ENCODE results near the gene SANBR.
"Not testable (repeated sequence)": the region's sequence is repeated elsewhere in the genome, so short reads cannot be mapped to it uniquely, and the experiment has no call there.

SANBR gene

GRCh38 chr2:61034592-61034991 lies 31.1 kb upstream of the SANBR start:
- not testable (repeated sequence) for H3K4me3 ChIP-seq (ENCODE audit: low read length); H3K9me3 ChIP-seq (ENCODE audit: control insufficient read depth, low read length); H3K27me3 ChIP-seq (replicated peaks; ENCODE audit: control insufficient read depth, insufficient read depth, low read length); H3K4me1 ChIP-seq (ENCODE audit: control insufficient read depth, insufficient read depth, low read length); H3K9ac ChIP-seq (ENCODE audit: low read length); DNase-seq (ENCODE audit: low read depth)
- peaks cover 40% of the 10 kb centered on the region for H3K36me3 ChIP-seq (ENCODE audit: control insufficient read depth, insufficient read depth, low read length, severe bottlenecking)

GRCh38 chr2:61036643-61037042 lies 29.0 kb upstream of the SANBR start:
- not testable (repeated sequence) for H3K9me3 ChIP-seq (ENCODE audit: control insufficient read depth, low read length); H3K27me3 ChIP-seq (replicated peaks; ENCODE audit: control insufficient read depth, insufficient read depth, low read length); DNase-seq (ENCODE audit: low read depth); H3K9ac ChIP-seq (ENCODE audit: low read length); H3K4me1 ChIP-seq (ENCODE audit: control insufficient read depth, insufficient read depth, low read length); H3K4me3 ChIP-seq (ENCODE audit: low read length)
- H3K36me3 ChIP-seq (ENCODE audit: control insufficient read depth, insufficient read depth, low read length, severe bottlenecking) = peaks cover 34% of the 10 kb centered on the region

DNA sequence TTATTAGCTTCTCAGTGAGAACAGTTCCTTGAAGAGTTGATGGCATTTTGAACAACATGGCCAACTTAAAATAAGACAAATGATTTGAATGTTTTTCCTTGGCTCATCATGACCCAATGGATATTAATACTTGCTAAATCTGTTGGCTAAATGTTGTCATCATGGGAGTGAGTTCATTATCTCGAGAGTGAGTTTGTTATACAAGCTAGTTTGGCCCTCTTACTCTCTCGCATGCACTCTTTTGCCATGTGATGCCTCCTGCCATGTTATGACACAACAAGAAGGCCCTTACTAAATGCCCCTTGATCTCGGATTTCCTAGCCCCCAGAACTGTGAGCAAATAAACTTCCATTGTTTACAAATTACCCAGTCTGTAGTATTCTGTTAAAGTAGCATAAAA lies 22.9 kb upstream of the SANBR start:
- Histone ChIP-seq H3K36me3 (ENCODE audit: control insufficient read depth, insufficient read depth, low read length, severe bottlenecking) (peaks cover 7% of the 10 kb centered on the region), H3K27me3 (replicated peaks; ENCODE audit: control insufficient read depth, insufficient read depth, low read length) (no peaks in the 10 kb centered on the region), H3K4me1 (ENCODE audit: control insufficient read depth, insufficient read depth, low read length) (peaks cover 16% of the 10 kb centered on the region), H3K4me3 (ENCODE audit: low read length) (no peak overlapping the region), H3K9ac (ENCODE audit: low read length) (no peak overlapping the region), H3K9me3 (ENCODE audit: control insufficient read depth, low read length) (no peaks in the 10 kb centered on the region)
- no peak for DNase-seq (ENCODE audit: low read depth)

DNA sequence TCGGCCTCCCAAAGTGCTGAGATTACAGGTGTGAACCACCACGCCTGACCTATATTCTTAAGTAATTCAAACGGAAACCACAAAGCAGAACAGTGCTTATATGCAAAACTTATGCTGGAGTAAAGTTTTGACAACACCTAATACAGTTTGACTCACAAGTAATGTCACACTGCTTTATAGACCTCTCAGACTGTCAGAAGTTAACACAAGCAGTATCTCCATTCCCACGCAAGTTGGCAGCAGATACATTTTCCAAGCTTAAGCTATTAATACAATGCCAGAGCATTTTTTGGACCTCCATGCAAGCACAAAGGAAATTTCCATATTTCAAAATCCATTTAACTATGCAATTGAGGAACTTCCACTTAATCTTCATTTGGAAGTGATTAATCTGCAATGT lies 21.0 kb upstream of the SANBR start:
- H3K36me3 ChIP-seq (ENCODE audit: control insufficient read depth, insufficient read depth, low read length, severe bottlenecking) = peaks cover 23% of the 10 kb centered on the region
- peaks cover 16% of the 10 kb centered on the region for H3K4me1 ChIP-seq (ENCODE audit: control insufficient read depth, insufficient read depth, low read length)
- no peak overlapping the region for H3K4me3 ChIP-seq (ENCODE audit: low read length)
- no peak for DNase-seq (ENCODE audit: low read depth)
- no peaks in the 10 kb centered on the region for H3K27me3 ChIP-seq (replicated peaks; ENCODE audit: control insufficient read depth, insufficient read depth, low read length)
- no peaks in the 10 kb centered on the region for H3K9me3 ChIP-seq (ENCODE audit: control insufficient read depth, low read length)
- H3K9ac ChIP-seq (ENCODE audit: low read length) = no peak overlapping the region

- DNase-seq (ENCODE audit: low read depth) = no peak
- H3K9me3 ChIP-seq (ENCODE audit: control insufficient read depth, low read length) = no peaks in the 10 kb centered on the region
- H3K4me3 ChIP-seq (ENCODE audit: low read length) = no peak overlapping the region
- H3K36me3 ChIP-seq (ENCODE audit: control insufficient read depth, insufficient read depth, low read length, severe bottlenecking) = peaks cover 28% of the 10 kb centered on the region
- no peak overlapping the region for H3K9ac ChIP-seq (ENCODE audit: low read length)
- no peaks in the 10 kb centered on the region for H3K27me3 ChIP-seq (replicated peaks; ENCODE audit: control insufficient read depth, insufficient read depth, low read length)
- H3K4me1 ChIP-seq (ENCODE audit: control insufficient read depth, insufficient read depth, low read length) = peaks cover 16% of the 10 kb centered on the region
These were observed 20.4 kb upstream of the SANBR start for GRCh38 chr2:61045226-61045625.

DNA sequence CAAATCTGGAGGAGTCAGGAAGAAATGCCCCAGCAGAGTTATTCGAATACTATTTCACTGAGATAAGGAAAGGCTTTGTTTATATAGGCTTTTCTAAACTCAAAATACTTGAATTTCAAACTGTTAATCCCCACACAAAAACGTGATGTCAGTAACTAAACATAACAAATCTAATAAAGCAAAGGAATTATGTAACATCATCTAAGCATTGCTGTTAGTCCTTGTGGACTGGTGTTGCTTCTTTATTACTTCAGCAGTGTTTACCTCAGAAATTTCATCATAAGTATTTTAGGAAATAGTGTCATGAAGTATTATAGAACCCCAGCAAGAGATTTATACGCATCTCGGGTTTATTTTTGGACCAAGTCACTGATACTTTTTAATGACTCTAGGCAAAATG lies 19.7 kb upstream of the SANBR start:
- H3K36me3 ChIP-seq (ENCODE audit: control insufficient read depth, insufficient read depth, low read length, severe bottlenecking) = peaks cover 34% of the 10 kb centered on the region
- H3K4me3 ChIP-seq (ENCODE audit: low read length) = no peak overlapping the region
- peak; percentile 31 for DNase-seq (ENCODE audit: low read depth)
- H3K4me1 ChIP-seq (ENCODE audit: control insufficient read depth, insufficient read depth, low read length) = peaks cover 16% of the 10 kb centered on the region
- no peaks in the 10 kb centered on the region for H3K9me3 ChIP-seq (ENCODE audit: control insufficient read depth, low read length)
- H3K27me3 ChIP-seq (replicated peaks; ENCODE audit: control insufficient read depth, insufficient read depth, low read length) = no peaks in the 10 kb centered on the region
- H3K9ac ChIP-seq (ENCODE audit: low read length) = no peak overlapping the region

DNA sequence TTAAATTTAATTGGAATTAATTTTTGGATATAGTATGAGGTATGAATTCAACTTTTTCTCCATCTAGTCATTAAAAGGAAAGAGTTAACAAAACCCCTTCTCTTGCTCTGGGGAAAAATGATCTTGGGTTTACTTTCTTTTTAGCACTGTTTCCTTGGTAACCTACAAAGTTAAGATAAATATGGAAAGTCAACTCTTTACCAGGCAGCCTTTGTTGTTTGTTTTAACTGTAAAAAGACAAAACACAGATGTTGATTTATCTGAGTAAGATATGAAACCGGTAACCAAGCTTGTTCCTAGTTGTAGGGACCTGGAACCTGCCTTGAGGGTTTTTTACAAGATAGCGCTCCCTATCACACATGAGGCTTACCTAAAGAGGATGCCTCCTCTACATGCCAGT lies 10.1 kb upstream of the SANBR start:
- peaks cover 19% of the 10 kb centered on the region for H3K36me3 ChIP-seq (ENCODE audit: control insufficient read depth, insufficient read depth, low read length, severe bottlenecking)
- H3K27me3 ChIP-seq (replicated peaks; ENCODE audit: control insufficient read depth, insufficient read depth, low read length) = no peaks in the 10 kb centered on the region
- H3K9ac ChIP-seq (ENCODE audit: low read length) = no peak overlapping the region
- no peaks in the 10 kb centered on the region for H3K4me1 ChIP-seq (ENCODE audit: control insufficient read depth, insufficient read depth, low read length)
- no peak overlapping the region for H3K4me3 ChIP-seq (ENCODE audit: low read length)
- no peaks in the 10 kb centered on the region for H3K9me3 ChIP-seq (ENCODE audit: control insufficient read depth, low read length)
- DNase-seq (ENCODE audit: low read depth) = peak; percentile 42

GRCh38 chr2:61057562-61057961 lies 8.1 kb upstream of the SANBR start:
- H3K9me3 ChIP-seq (ENCODE audit: control insufficient read depth, low read length) = no peaks in the 10 kb centered on the region
- peaks cover 11% of the 10 kb centered on the region for H3K36me3 ChIP-seq (ENCODE audit: control insufficient read depth, insufficient read depth, low read length, severe bottlenecking)
- no peaks in the 10 kb centered on the region for H3K27me3 ChIP-seq (replicated peaks; ENCODE audit: control insufficient read depth, insufficient read depth, low read length)
- DNase-seq (ENCODE audit: low read depth) = no peak
- H3K4me3 ChIP-seq (ENCODE audit: low read length) = no peak overlapping the region
- no peaks in the 10 kb centered on the region for H3K4me1 ChIP-seq (ENCODE audit: control insufficient read depth, insufficient read depth, low read length)
- H3K9ac ChIP-seq (ENCODE audit: low read length) = no peak overlapping the region

- DNase-seq (ENCODE audit: low read depth) = no peak
These were observed 6.3 kb upstream of the SANBR start for GRCh38 chr2:61059382-61059781.

GRCh38 chr2:61074100-61074499 lies 8.4 kb downstream of the SANBR start:
- no peaks in the 10 kb centered on the region for H3K27me3 ChIP-seq (replicated peaks; ENCODE audit: control insufficient read depth, insufficient read depth, low read length)
- DNase-seq (ENCODE audit: low read depth) = no peak
- no peak overlapping the region for H3K4me3 ChIP-seq (ENCODE audit: low read length)
- no peaks in the 10 kb centered on the region for H3K4me1 ChIP-seq (ENCODE audit: control insufficient read depth, insufficient read depth, low read length)
- peaks cover 33% of the 10 kb centered on the region for H3K36me3 ChIP-seq (ENCODE audit: control insufficient read depth, insufficient read depth, low read length, severe bottlenecking)
- no peaks in the 10 kb centered on the region for H3K9me3 ChIP-seq (ENCODE audit: control insufficient read depth, low read length)
- H3K9ac ChIP-seq (ENCODE audit: low read length) = no peak overlapping the region

More at GRCh38 chr2:61059382-61059781, 6.3 kb upstream of the SANBR start:
- Histone ChIP-seq H3K9me3 (ENCODE audit: control insufficient read depth, low read length) (no peaks in the 10 kb centered on the region), H3K9ac (ENCODE audit: low read length) (no peak overlapping the region), H3K27me3 (replicated peaks; ENCODE audit: control insufficient read depth, insufficient read depth, low read length) (no peaks in the 10 kb centered on the region), H3K4me1 (ENCODE audit: control insufficient read depth, insufficient read depth, low read length) (no peaks in the 10 kb centered on the region), H3K36me3 (ENCODE audit: control insufficient read depth, insufficient read depth, low read length, severe bottlenecking) (peaks cover 6% of the 10 kb centered on the region), H3K4me3 (ENCODE audit: low read length) (no peak overlapping the region)

DNA sequence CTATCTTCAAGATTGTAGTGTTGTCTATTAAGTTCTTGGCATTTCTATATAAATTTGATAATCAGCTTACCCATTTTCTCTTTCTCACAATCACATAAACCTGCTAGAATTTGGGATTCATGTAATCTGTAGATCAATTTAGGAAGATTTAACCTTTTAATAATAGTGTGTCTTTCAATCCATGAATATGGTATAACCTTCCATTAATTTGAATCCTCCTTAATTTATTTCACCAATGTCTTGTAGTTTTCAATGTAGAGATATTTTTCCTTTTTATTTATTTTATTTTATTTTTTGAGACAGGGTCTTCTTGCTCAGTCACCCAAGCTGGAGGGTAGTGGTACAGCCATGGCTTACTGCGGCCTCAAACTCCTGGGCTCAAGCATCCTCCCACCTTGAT lies 20.2 kb downstream of the SANBR start:
- Histone ChIP-seq H3K4me1 (ENCODE audit: control insufficient read depth, insufficient read depth, low read length) (no peaks in the 10 kb centered on the region), H3K36me3 (ENCODE audit: control insufficient read depth, insufficient read depth, low read length, severe bottlenecking) (peaks cover 13% of the 10 kb centered on the region), H3K9me3 (ENCODE audit: control insufficient read depth, low read length) (no peaks in the 10 kb centered on the region), H3K27me3 (replicated peaks; ENCODE audit: control insufficient read depth, insufficient read depth, low read length) (no peaks in the 10 kb centered on the region), H3K9ac (ENCODE audit: low read length) (no peak overlapping the region), H3K4me3 (ENCODE audit: low read length) (no peak overlapping the region)
- no peak for DNase-seq (ENCODE audit: low read depth)

GRCh38 chr2:61089797-61090196 lies 24.1 kb downstream of the SANBR start:
- no peaks in the 10 kb centered on the region for H3K9me3 ChIP-seq (ENCODE audit: control insufficient read depth, low read length)
- H3K4me3 ChIP-seq (ENCODE audit: low read length) = no peak overlapping the region
- H3K4me1 ChIP-seq (ENCODE audit: control insufficient read depth, insufficient read depth, low read length) = no peaks in the 10 kb centered on the region
- peaks cover 13% of the 10 kb centered on the region for H3K36me3 ChIP-seq (ENCODE audit: control insufficient read depth, insufficient read depth, low read length, severe bottlenecking)
- no peak for DNase-seq (ENCODE audit: low read depth)
- no peaks in the 10 kb centered on the region for H3K27me3 ChIP-seq (replicated peaks; ENCODE audit: control insufficient read depth, insufficient read depth, low read length)
- no peak overlapping the region for H3K9ac ChIP-seq (ENCODE audit: low read length)
